H1 (cell line): Measurements from ENCODE around the gene KIAA0586. TPM values are rescaled to one million over a fixed set of nuclear protein-coding genes. Genes with fewer than 3 reads are reported as not detected.

Experiments used
- CBX8 ChIP-seq: fragments of 300-800, 300-1000 bp; sonication (generic); IDR thresholded peaks from 2 replicates; pipeline ENCODE4 v1.7.1; 2016; ENCODE audit warnings: low read depth, low read length, borderline replicate concordance
- EZH2 ChIP-seq: fragments of 200-600 bp; sonication (generic); IDR thresholded peaks from 2 replicates; pipeline ENCODE4 v1.7.1; 2012; ENCODE audit warnings: low read depth, mild to moderate bottlenecking, moderate library complexity, low read length, inconsistent platforms; ENCODE audit not compliant: severe bottlenecking
- KDM4A ChIP-seq: IDR thresholded peaks from one replicate; pipeline ENCODE4 v1.7.1; 2012; ENCODE audit warnings: low read depth, mild to moderate bottlenecking, moderate library complexity, low read length, inconsistent platforms; ENCODE audit not compliant: severe bottlenecking
- SUZ12 ChIP-seq: fragments of 200-600 bp; sonication (generic); IDR thresholded peaks from 2 replicates; pipeline ENCODE4 v1.6.1; 2012; ENCODE audit warnings: mild to moderate bottlenecking, inconsistent platforms, low read length, moderate library complexity, mixed read lengths
- polyA plus RNA-seq, 7 experiments: library from polyadenylated mRNA; depleted of rRNA in 3 of 7; stranded (reverse) in 5 of 7; unstranded in 2 of 7; fragments of >200 nt in 5 of 7; fragments of 200-250 nt in 2 of 7; gene quantifications; 1 replicate in 5 of 7; 2 replicates in 1 of 7; 4 replicates in 1 of 7; pipeline versions ENCODE4 v1.2.1 to v1.2.3, GENCODE V29; 2011 to 2013; ENCODE audit warnings: missing spikeins in 2 of 7, mixed read lengths in 2 of 7
- total RNA-seq: library from RNA; stranded (reverse); fragmentation: NEBNext Ultra II Directional; extraction: Animal tissue kit (Norgen Biotek cat#: 25700); gene quantifications from 2 replicates; pipeline ENCODE4 v1.2.1, GENCODE V29; 2021
- TF ChIP-seq, protein P1 (sequence below): fragments of 300-600 bp; sonication (generic); IDR thresholded peaks from 2 replicates; pipeline ENCODE4 v1.7.1; 2012; ENCODE audit warnings: low read length, moderate library complexity, mild to moderate bottlenecking, inconsistent platforms; ENCODE audit not compliant: insufficient replicate concordance
- TF ChIP-seq, protein P2 (sequence below): IDR thresholded peaks from 2 replicates; pipeline ENCODE4 v1.6.1; 2012; ENCODE audit warnings: inconsistent platforms

Gene KIAA0586
- total and polyA plus RNA-seq, 2 of the 8 experiments (the other 6 are each of a cell fraction or from before 2014, with no cell fraction given): 7.2 to 24.8 TPM

DNA sequence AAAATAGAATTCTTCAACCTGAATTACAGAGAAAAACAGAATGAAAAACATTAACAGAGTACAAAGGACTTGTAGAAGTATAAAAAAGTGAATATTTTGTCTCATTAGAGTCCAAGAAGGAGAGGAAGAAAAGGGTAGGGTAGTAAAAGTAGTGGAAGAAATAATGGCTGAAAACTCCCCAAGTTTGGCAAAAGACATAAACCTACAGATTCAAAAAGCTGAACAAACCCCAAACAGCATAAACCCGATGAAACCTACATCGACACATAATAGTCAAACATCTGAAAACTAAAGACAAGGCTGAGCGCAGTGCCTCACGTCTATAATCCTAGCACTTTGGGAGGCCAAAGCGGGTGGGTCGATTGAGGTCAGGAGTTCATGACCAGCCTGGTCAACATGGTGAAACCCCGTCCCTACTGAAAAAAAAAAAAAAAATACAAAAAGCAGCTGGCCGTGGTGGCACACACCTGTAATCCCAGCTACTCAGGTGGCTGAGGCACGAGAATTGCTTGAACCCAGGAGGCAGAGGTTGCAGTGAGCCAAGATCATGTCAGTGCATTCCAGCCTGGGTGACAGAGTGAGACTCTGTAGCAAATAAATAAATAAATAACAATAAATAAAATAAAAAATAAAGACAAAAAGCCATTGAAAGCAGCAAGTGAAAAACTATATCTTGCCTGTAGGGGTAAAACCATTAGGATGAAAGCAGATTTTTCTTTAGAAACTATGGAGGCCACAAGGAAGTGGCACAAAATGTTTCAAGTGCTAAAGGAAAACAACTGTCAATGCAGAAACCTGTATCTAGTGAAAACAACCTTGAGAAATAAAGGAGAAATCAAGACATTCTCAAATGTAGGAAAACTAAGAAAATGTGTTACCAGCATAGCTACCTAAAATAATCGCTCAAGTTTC, 11.6 kb upstream of the KIAA0586 start (continued):
- TF ChIP-seq, protein P1, sequence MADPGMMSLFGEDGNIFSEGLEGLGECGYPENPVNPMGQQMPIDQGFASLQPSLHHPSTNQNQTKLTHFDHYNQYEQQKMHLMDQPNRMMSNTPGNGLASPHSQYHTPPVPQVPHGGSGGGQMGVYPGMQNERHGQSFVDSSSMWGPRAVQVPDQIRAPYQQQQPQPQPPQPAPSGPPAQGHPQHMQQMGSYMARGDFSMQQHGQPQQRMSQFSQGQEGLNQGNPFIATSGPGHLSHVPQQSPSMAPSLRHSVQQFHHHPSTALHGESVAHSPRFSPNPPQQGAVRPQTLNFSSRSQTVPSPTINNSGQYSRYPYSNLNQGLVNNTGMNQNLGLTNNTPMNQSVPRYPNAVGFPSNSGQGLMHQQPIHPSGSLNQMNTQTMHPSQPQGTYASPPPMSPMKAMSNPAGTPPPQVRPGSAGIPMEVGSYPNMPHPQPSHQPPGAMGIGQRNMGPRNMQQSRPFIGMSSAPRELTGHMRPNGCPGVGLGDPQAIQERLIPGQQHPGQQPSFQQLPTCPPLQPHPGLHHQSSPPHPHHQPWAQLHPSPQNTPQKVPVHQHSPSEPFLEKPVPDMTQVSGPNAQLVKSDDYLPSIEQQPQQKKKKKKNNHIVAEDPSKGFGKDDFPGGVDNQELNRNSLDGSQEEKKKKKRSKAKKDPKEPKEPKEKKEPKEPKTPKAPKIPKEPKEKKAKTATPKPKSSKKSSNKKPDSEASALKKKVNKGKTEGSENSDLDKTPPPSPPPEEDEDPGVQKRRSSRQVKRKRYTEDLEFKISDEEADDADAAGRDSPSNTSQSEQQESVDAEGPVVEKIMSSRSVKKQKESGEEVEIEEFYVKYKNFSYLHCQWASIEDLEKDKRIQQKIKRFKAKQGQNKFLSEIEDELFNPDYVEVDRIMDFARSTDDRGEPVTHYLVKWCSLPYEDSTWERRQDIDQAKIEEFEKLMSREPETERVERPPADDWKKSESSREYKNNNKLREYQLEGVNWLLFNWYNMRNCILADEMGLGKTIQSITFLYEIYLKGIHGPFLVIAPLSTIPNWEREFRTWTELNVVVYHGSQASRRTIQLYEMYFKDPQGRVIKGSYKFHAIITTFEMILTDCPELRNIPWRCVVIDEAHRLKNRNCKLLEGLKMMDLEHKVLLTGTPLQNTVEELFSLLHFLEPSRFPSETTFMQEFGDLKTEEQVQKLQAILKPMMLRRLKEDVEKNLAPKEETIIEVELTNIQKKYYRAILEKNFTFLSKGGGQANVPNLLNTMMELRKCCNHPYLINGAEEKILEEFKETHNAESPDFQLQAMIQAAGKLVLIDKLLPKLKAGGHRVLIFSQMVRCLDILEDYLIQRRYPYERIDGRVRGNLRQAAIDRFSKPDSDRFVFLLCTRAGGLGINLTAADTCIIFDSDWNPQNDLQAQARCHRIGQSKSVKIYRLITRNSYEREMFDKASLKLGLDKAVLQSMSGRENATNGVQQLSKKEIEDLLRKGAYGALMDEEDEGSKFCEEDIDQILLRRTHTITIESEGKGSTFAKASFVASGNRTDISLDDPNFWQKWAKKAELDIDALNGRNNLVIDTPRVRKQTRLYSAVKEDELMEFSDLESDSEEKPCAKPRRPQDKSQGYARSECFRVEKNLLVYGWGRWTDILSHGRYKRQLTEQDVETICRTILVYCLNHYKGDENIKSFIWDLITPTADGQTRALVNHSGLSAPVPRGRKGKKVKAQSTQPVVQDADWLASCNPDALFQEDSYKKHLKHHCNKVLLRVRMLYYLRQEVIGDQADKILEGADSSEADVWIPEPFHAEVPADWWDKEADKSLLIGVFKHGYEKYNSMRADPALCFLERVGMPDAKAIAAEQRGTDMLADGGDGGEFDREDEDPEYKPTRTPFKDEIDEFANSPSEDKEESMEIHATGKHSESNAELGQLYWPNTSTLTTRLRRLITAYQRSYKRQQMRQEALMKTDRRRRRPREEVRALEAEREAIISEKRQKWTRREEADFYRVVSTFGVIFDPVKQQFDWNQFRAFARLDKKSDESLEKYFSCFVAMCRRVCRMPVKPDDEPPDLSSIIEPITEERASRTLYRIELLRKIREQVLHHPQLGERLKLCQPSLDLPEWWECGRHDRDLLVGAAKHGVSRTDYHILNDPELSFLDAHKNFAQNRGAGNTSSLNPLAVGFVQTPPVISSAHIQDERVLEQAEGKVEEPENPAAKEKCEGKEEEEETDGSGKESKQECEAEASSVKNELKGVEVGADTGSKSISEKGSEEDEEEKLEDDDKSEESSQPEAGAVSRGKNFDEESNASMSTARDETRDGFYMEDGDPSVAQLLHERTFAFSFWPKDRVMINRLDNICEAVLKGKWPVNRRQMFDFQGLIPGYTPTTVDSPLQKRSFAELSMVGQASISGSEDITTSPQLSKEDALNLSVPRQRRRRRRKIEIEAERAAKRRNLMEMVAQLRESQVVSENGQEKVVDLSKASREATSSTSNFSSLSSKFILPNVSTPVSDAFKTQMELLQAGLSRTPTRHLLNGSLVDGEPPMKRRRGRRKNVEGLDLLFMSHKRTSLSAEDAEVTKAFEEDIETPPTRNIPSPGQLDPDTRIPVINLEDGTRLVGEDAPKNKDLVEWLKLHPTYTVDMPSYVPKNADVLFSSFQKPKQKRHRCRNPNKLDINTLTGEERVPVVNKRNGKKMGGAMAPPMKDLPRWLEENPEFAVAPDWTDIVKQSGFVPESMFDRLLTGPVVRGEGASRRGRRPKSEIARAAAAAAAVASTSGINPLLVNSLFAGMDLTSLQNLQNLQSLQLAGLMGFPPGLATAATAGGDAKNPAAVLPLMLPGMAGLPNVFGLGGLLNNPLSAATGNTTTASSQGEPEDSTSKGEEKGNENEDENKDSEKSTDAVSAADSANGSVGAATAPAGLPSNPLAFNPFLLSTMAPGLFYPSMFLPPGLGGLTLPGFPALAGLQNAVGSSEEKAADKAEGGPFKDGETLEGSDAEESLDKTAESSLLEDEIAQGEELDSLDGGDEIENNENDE: no peak
- TF ChIP-seq, protein P2, sequence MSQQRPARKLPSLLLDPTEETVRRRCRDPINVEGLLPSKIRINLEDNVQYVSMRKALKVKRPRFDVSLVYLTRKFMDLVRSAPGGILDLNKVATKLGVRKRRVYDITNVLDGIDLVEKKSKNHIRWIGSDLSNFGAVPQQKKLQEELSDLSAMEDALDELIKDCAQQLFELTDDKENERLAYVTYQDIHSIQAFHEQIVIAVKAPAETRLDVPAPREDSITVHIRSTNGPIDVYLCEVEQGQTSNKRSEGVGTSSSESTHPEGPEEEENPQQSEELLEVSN: no peak
- no peak for TF ChIP-seq KDM4A
- no peak for TF ChIP-seq SUZ12
- TF ChIP-seq CBX8: no peak
- no peak for TF ChIP-seq EZH2
